ENCODE results near the gene TREML2.

DNA sequence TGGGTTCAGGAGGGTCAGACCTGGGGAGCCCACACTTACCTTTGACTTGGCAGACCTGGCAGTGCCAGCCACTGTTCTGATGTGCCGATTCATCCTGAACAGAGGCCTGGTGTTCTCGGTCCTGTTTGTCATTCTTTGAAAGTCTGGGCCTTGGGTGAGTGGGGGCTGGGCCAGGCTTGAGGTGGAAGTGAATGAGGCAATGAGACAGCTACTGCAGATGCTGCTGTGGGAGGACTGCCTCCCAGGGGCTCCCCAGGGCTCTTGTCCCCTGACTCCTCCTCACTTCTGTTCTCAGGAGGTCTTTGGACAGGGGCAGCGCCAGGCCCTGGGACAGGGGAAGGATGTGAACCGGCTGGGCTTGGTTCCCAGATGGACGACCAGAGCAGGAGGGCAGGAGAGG is 21.6 kb upstream of the TREML2 start:
- no peak for TF ChIP-seq HDAC6 (IDR thresholded peaks at IDR 0.05; ENCODE audit: low read depth, low read length)
- TF ChIP-seq, protein P1, sequence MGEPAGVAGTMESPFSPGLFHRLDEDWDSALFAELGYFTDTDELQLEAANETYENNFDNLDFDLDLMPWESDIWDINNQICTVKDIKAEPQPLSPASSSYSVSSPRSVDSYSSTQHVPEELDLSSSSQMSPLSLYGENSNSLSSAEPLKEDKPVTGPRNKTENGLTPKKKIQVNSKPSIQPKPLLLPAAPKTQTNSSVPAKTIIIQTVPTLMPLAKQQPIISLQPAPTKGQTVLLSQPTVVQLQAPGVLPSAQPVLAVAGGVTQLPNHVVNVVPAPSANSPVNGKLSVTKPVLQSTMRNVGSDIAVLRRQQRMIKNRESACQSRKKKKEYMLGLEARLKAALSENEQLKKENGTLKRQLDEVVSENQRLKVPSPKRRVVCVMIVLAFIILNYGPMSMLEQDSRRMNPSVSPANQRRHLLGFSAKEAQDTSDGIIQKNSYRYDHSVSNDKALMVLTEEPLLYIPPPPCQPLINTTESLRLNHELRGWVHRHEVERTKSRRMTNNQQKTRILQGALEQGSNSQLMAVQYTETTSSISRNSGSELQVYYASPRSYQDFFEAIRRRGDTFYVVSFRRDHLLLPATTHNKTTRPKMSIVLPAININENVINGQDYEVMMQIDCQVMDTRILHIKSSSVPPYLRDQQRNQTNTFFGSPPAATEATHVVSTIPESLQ (CRISPR knock-in tag; IDR thresholded peaks at IDR 0.05): no peak
- TF ChIP-seq, protein P2, sequence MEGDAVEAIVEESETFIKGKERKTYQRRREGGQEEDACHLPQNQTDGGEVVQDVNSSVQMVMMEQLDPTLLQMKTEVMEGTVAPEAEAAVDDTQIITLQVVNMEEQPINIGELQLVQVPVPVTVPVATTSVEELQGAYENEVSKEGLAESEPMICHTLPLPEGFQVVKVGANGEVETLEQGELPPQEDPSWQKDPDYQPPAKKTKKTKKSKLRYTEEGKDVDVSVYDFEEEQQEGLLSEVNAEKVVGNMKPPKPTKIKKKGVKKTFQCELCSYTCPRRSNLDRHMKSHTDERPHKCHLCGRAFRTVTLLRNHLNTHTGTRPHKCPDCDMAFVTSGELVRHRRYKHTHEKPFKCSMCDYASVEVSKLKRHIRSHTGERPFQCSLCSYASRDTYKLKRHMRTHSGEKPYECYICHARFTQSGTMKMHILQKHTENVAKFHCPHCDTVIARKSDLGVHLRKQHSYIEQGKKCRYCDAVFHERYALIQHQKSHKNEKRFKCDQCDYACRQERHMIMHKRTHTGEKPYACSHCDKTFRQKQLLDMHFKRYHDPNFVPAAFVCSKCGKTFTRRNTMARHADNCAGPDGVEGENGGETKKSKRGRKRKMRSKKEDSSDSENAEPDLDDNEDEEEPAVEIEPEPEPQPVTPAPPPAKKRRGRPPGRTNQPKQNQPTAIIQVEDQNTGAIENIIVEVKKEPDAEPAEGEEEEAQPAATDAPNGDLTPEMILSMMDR (IDR thresholded peaks at IDR 0.05 in 2 of 3, conservative IDR thresholded peaks at IDR 0.05 in 1 of 3; ENCODE audit: insufficient read depth in 2 of 3, low read depth in 1 of 3, low read length in 3 of 3): no peak
- TF ChIP-seq, protein P3, sequence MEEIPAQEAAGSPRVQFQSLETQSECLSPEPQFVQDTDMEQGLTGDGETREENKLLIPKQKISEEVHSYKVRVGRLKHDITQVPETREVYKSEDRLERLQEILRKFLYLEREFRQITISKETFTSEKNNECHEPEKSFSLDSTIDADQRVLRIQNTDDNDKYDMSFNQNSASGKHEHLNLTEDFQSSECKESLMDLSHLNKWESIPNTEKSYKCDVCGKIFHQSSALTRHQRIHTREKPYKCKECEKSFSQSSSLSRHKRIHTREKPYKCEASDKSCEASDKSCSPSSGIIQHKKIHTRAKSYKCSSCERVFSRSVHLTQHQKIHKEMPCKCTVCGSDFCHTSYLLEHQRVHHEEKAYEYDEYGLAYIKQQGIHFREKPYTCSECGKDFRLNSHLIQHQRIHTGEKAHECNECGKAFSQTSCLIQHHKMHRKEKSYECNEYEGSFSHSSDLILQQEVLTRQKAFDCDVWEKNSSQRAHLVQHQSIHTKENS (CRISPR knock-in tag; IDR thresholded peaks at IDR 0.05): no peak
- TF ChIP-seq, protein P4, sequence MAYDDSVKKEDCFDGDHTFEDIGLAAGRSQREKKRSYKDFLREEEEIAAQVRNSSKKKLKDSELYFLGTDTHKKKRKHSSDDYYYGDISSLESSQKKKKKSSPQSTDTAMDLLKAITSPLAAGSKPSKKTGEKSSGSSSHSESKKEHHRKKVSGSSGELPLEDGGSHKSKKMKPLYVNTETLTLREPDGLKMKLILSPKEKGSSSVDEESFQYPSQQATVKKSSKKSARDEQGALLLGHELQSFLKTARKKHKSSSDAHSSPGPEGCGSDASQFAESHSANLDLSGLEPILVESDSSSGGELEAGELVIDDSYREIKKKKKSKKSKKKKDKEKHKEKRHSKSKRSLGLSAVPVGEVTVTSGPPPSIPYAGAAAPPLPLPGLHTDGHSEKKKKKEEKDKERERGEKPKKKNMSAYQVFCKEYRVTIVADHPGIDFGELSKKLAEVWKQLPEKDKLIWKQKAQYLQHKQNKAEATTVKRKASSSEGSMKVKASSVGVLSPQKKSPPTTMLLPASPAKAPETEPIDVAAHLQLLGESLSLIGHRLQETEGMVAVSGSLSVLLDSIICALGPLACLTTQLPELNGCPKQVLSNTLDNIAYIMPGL (CRISPR knock-in tag; IDR thresholded peaks at IDR 0.05): no peak
- TF ChIP-seq MCM7 (IDR thresholded peaks at IDR 0.05): no peak
- TF ChIP-seq PRMT5 (CRISPR knock-in tag; IDR thresholded peaks at IDR 0.05): no peak
- no peak for TF ChIP-seq DIDO1 (tag; IDR thresholded peaks at IDR 0.05; ENCODE audit: low read depth)
- TF ChIP-seq, protein P5, sequence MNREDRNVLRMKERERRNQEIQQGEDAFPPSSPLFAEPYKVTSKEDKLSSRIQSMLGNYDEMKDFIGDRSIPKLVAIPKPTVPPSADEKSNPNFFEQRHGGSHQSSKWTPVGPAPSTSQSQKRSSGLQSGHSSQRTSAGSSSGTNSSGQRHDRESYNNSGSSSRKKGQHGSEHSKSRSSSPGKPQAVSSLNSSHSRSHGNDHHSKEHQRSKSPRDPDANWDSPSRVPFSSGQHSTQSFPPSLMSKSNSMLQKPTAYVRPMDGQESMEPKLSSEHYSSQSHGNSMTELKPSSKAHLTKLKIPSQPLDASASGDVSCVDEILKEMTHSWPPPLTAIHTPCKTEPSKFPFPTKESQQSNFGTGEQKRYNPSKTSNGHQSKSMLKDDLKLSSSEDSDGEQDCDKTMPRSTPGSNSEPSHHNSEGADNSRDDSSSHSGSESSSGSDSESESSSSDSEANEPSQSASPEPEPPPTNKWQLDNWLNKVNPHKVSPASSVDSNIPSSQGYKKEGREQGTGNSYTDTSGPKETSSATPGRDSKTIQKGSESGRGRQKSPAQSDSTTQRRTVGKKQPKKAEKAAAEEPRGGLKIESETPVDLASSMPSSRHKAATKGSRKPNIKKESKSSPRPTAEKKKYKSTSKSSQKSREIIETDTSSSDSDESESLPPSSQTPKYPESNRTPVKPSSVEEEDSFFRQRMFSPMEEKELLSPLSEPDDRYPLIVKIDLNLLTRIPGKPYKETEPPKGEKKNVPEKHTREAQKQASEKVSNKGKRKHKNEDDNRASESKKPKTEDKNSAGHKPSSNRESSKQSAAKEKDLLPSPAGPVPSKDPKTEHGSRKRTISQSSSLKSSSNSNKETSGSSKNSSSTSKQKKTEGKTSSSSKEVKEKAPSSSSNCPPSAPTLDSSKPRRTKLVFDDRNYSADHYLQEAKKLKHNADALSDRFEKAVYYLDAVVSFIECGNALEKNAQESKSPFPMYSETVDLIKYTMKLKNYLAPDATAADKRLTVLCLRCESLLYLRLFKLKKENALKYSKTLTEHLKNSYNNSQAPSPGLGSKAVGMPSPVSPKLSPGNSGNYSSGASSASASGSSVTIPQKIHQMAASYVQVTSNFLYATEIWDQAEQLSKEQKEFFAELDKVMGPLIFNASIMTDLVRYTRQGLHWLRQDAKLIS (CRISPR knock-in tag; IDR thresholded peaks at IDR 0.05): no peak
- TF ChIP-seq MYNN (IDR thresholded peaks at IDR 0.05): no peak
- TF ChIP-seq MYNN (CRISPR knock-in tag; IDR thresholded peaks at IDR 0.05): no peak
- TF ChIP-seq GATA2 (CRISPR knock-in tag; IDR thresholded peaks at IDR 0.05): no peak

Measured in K562 (cell line).